HL-60 (cell line): ENCODE measurements around the gene CSMD2.

Source experiments
- DNase-seq, 2 experiments: peaks; one replicate each; pipeline ENCODE4 v3.0.0-alpha.2; 2010 to 2020; ENCODE audit warnings: low read depth in 1 of 2, low spot score in 1 of 2
- H3K27ac ChIP-seq: fragments of 250-450 bp; sonication (Bioruptor Pico); replicated peaks from 2 replicates; pipeline ENCODE4 v1.5.1; 2020; ENCODE audit warnings: mild to moderate bottlenecking, moderate library complexity
- H3K27me3 ChIP-seq: fragments of 250-450 bp; sonication (Bioruptor Pico); 2 replicates; pipeline ENCODE4 v1.5.1; 2021; ENCODE audit warnings: mild to moderate bottlenecking, moderate library complexity; ENCODE audit not compliant: insufficient read depth, poor library complexity, severe bottlenecking
- H3K4me3 ChIP-seq: replicated peaks from 2 replicates; pipeline ENCODE4 v1.5.1; 2011; ENCODE audit warnings: mild to moderate bottlenecking, control low read depth, low read length; ENCODE audit not compliant: insufficient read depth
- CTCF ChIP-seq: IDR thresholded peaks from one replicate; pipeline ENCODE4 v1.5.1; 2011; ENCODE audit warnings: low read length, control low read depth, inconsistent platforms; ENCODE audit not compliant: insufficient read depth
- GABPA ChIP-seq: IDR thresholded peaks from 2 replicates; pipeline ENCODE4 v1.6.1; 2012; ENCODE audit warnings: low read depth
- POLR2AphosphoS5 ChIP-seq: IDR thresholded peaks from 2 replicates; pipeline ENCODE4 v1.6.1; 2012; ENCODE audit warnings: low read depth
- REST ChIP-seq: IDR thresholded peaks from 2 replicates; pipeline ENCODE4 v1.6.1; 2012; ENCODE audit warnings: low read depth; ENCODE audit not compliant: insufficient replicate concordance
- SPI1 ChIP-seq: IDR thresholded peaks from 2 replicates; pipeline ENCODE4 v1.6.1; 2012; ENCODE audit warnings: low read depth, mild to moderate bottlenecking, borderline replicate concordance

CSMD2 gene

GRCh38 chr1:34028381-34029055 is 136.5 kb downstream of the CSMD2 start:
- no peak for DNase-seq
- no peak for TF ChIP-seq SPI1
- no peak for TF ChIP-seq REST
- H3K27me3 ChIP-seq: no peaks in the 10 kb centered on the region
- H3K4me3 ChIP-seq: no peak overlapping the region
- H3K27ac ChIP-seq: no peak overlapping the region

GRCh38 chr1:34025675-34026074 is 139.4 kb downstream of the CSMD2 start:
- no peak for DNase-seq
- TF ChIP-seq CTCF: no peak
- no peak for TF ChIP-seq GABPA
- TF ChIP-seq REST: no peak
- TF ChIP-seq SPI1: no peak
- TF ChIP-seq POLR2AphosphoS5: no peak
- no peak overlapping the region for H3K27ac ChIP-seq

GRCh38 chr1:34024485-34024884 is 140.5 kb downstream of the CSMD2 start:
- no peak for TF ChIP-seq POLR2AphosphoS5
- TF ChIP-seq CTCF: no peak
- TF ChIP-seq REST: no peak
- no peak for TF ChIP-seq GABPA
- TF ChIP-seq SPI1: no peak; the same call in 1 of the 2 replicates
- no peaks in the 10 kb centered on the region for H3K27me3 ChIP-seq
- no peak for DNase-seq
- H3K27ac ChIP-seq: no peak overlapping the region
- H3K4me3 ChIP-seq: no peak overlapping the region

More at GRCh38 chr1:34025675-34026074, 139.4 kb downstream of the CSMD2 start:
- Histone ChIP-seq H3K4me3 (no peak overlapping the region), H3K27me3 (no peaks in the 10 kb centered on the region)
